ENCODE results near the gene PSMD12.
A peak's percentile ranks its signal among the peaks of the same experiment; 100 is the strongest.

The PSMD12 gene

DNA sequence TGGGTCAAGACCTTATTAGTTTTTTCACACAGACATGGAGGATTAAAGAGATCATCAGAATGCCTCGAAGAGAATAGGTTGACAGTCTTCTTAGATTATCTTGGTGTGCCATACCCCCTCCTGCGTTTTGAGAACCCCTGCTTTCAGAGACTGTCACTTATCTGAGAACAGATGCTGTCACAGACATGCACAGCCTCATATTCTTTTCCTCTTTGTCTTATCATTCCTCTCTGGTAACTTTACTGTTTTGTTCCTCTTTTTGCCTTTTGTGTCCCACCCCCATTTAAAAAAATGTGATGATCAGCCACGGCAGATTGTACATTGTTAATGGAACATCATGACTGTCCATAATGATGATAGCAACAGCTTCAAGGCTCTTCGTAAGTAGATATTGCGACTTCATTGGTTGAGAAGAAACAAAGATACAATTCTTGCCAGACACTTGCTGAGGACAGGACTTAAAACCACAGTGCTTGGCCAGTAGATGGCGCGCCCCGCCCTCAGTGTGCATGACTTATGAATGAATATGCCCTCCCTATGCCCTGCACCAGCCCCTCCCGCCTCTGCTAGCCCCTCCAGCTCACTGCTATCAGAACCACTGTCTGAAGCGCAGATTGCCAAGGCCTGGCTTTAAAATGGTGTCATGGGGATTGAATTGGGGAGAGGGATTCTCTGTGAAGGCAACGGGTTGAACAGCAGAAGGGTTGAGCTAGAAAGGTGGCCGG, 8.1 kb upstream of the PSMD12 start:
- no peaks in the 10 kb centered on the region for H3K36me3 ChIP-seq (ENCODE audit: control insufficient read depth, insufficient read depth, low read length)
- no peak overlapping the region for H2BK120ac ChIP-seq (ENCODE audit: low read depth, low read length)
- peak overlapping the region; percentile 50 for H3K56ac ChIP-seq (ENCODE audit: low read length)
- H3K27me3 ChIP-seq (ENCODE audit: insufficient read depth, low read length, poor library complexity): no peaks in the 10 kb centered on the region
- peak; percentile 90 for DNase-seq
- H2BK5ac ChIP-seq (ENCODE audit: low read length): no peak overlapping the region
- H3K23ac ChIP-seq (ENCODE audit: low read length): no peak overlapping the region
- H4K5ac ChIP-seq (ENCODE audit: low read length): no peak overlapping the region
- no peak overlapping the region for H2AK5ac ChIP-seq (ENCODE audit: low read length)
- H3K4me3 ChIP-seq (ENCODE audit: low read length): no peak overlapping the region
- peak overlapping the region; percentile 34 for H3K9ac ChIP-seq (ENCODE audit: low read length)
- H3K4ac ChIP-seq (ENCODE audit: low read depth, low read length): no peak overlapping the region
- peaks cover 4% of the 10 kb centered on the region for H3K4me1 ChIP-seq (ENCODE audit: control insufficient read depth, low read depth, low read length)
- H3K79me1 ChIP-seq (ENCODE audit: low read length): peaks cover 4% of the 10 kb centered on the region
- no peak overlapping the region for H3K4me2 ChIP-seq (ENCODE audit: low read length)
- no peak overlapping the region for H4K8ac ChIP-seq (ENCODE audit: low read depth, low read length)
- H2BK15ac ChIP-seq (replicated peaks; ENCODE audit: low read depth): no peak overlapping the region
- H3K79me2 ChIP-seq (ENCODE audit: control insufficient read depth, insufficient read depth, low read length): peaks cover 4% of the 10 kb centered on the region
- H3K27ac ChIP-seq (ENCODE audit: low read depth, low read length): no peak overlapping the region
- no peak overlapping the region for H3K18ac ChIP-seq (ENCODE audit: low read length)
- WGBS (ENCODE audit: extremely low coverage, insufficient coverage, low lambda C conversion rate): no CpG with 5 or more reads among the region's 12 CpGs

DNA sequence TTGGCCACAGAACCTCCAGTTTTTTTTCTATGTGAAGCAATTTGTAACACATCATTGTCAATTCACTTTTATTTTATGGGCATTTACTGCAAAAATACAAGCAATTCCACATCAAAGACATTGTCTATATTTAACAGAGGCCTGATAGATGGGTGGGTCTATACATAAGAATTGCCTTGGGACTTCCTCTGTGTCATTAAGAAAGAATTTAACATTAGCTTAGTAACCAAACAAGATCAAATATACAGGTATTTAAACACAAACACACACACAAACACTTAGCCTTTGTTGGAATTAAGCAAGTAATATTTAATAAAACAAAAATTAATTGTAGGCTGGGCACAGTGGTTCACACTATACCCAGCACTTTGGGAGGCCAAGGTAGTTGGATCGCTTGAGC, 6.4 kb upstream of the PSMD12 start:
- H2AK5ac ChIP-seq (ENCODE audit: low read length): no peak overlapping the region
- no peak overlapping the region for H3K56ac ChIP-seq (ENCODE audit: low read length)
- H4K5ac ChIP-seq (ENCODE audit: low read length): no peak overlapping the region
- no peak overlapping the region for H3K4me2 ChIP-seq (ENCODE audit: low read length)
- H2BK15ac ChIP-seq (replicated peaks; ENCODE audit: low read depth): no peak overlapping the region
- H3K4ac ChIP-seq (ENCODE audit: low read depth, low read length): no peak overlapping the region
- no peak for DNase-seq
- peaks cover 2% of the 10 kb centered on the region for H3K4me1 ChIP-seq (ENCODE audit: control insufficient read depth, low read depth, low read length)
- no peak overlapping the region for H3K18ac ChIP-seq (ENCODE audit: low read length)
- H3K9ac ChIP-seq (ENCODE audit: low read length): no peak overlapping the region
- no CpG with 5 or more reads among the region's 1 CpG for WGBS (ENCODE audit: extremely low coverage, insufficient coverage, low lambda C conversion rate)
- H3K79me2 ChIP-seq (ENCODE audit: control insufficient read depth, insufficient read depth, low read length): no peaks in the 10 kb centered on the region
- no peaks in the 10 kb centered on the region for H3K27me3 ChIP-seq (ENCODE audit: insufficient read depth, low read length, poor library complexity)
- no peak overlapping the region for H2BK5ac ChIP-seq (ENCODE audit: low read length)
- H3K4me3 ChIP-seq (ENCODE audit: low read length): no peak overlapping the region
- H3K36me3 ChIP-seq (ENCODE audit: control insufficient read depth, insufficient read depth, low read length): no peaks in the 10 kb centered on the region
- no peak overlapping the region for H4K8ac ChIP-seq (ENCODE audit: low read depth, low read length)
- no peaks in the 10 kb centered on the region for H3K79me1 ChIP-seq (ENCODE audit: low read length)
- H3K27ac ChIP-seq (ENCODE audit: low read depth, low read length): no peak overlapping the region
- H2BK120ac ChIP-seq (ENCODE audit: low read depth, low read length): no peak overlapping the region
- no peak overlapping the region for H3K23ac ChIP-seq (ENCODE audit: low read length)

DNA sequence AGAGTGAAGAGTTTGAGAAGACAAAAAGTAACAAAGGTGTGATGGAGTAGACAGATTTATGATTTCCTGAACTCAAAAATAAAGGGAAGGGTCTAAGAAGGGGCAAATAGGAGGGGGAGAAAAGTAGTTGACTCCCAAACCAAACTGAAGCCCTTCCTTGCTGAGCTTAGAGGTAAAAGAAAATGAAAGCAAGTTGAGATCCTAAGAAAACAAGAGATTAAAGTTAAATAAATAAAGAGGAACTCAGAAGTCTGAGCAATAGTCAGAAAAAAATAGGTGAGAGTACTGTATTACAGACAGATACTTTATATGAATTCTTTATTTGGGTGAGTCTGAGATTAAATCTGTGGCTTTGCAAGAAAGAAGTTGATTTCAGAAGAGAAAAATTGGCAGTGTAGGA, 3.3 kb upstream of the PSMD12 start:
- Histone ChIP-seq H3K18ac (ENCODE audit: low read length) (no peak overlapping the region), H3K27ac (ENCODE audit: low read depth, low read length) (no peak overlapping the region), H2BK120ac (ENCODE audit: low read depth, low read length) (no peak overlapping the region), H3K4me1 (ENCODE audit: control insufficient read depth, low read depth, low read length) (no peaks in the 10 kb centered on the region), H3K56ac (ENCODE audit: low read length) (no peak overlapping the region), H4K8ac (ENCODE audit: low read depth, low read length) (no peak overlapping the region), H3K4me2 (ENCODE audit: low read length) (no peak overlapping the region), H3K27me3 (ENCODE audit: insufficient read depth, low read length, poor library complexity) (no peaks in the 10 kb centered on the region), H2BK15ac (replicated peaks; ENCODE audit: low read depth) (no peak overlapping the region), H2BK5ac (ENCODE audit: low read length) (no peak overlapping the region), H3K9ac (ENCODE audit: low read length) (no peak overlapping the region), H3K4me3 (ENCODE audit: low read length) (no peak overlapping the region), H4K5ac (ENCODE audit: low read length) (no peak overlapping the region), H3K36me3 (ENCODE audit: control insufficient read depth, insufficient read depth, low read length) (no peaks in the 10 kb centered on the region), H3K4ac (ENCODE audit: low read depth, low read length) (no peak overlapping the region), H3K79me2 (ENCODE audit: control insufficient read depth, insufficient read depth, low read length) (peaks cover 17% of the 10 kb centered on the region), H2AK5ac (ENCODE audit: low read length) (no peak overlapping the region), H3K23ac (ENCODE audit: low read length) (no peak overlapping the region), H3K79me1 (ENCODE audit: low read length) (no peaks in the 10 kb centered on the region)
- no peak for DNase-seq

DNA sequence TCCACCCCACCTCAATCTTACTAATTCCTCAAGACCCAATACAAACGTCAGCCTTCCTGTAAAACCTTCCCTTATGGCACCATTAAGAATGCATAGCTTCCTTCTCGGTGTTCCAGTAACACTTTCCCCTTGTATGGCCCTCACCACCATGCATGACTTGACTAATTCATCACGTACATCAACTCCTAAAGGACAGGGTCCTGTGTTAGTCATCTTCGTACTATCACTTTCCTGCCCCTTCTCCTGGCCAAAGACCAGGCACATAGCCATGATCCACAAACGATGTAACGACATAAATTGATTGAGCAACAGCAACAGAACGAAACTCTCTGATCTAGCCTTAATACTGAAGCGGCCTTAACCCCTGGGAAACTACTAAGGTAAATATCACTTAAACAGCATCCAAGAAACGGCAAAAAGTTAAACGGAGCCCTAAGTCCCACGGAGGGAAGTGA, 612 bp downstream of the PSMD12 start:
- H3K27me3 ChIP-seq (ENCODE audit: insufficient read depth, low read length, poor library complexity): no peaks in the 10 kb centered on the region
- peak overlapping the region; percentile 4 for H2AK5ac ChIP-seq (ENCODE audit: low read length)
- peak overlapping the region; percentile 79 for H3K4me3 ChIP-seq (ENCODE audit: low read length)
- H4K5ac ChIP-seq (ENCODE audit: low read length): no peak overlapping the region
- peak overlapping the region; percentile 71 for H2BK5ac ChIP-seq (ENCODE audit: low read length)
- H2BK120ac ChIP-seq (ENCODE audit: low read depth, low read length): no peak overlapping the region
- peak overlapping the region; percentile 71 for H3K18ac ChIP-seq (ENCODE audit: low read length)
- H3K79me1 ChIP-seq (ENCODE audit: low read length): peaks cover 2% of the 10 kb centered on the region
- H3K4me1 ChIP-seq (ENCODE audit: control insufficient read depth, low read depth, low read length): no peaks in the 10 kb centered on the region
- H3K9ac ChIP-seq (ENCODE audit: low read length): peak overlapping the region; percentile 82
- no peak overlapping the region for H4K8ac ChIP-seq (ENCODE audit: low read depth, low read length)
- peak overlapping the region; percentile 64 for H3K4ac ChIP-seq (ENCODE audit: low read depth, low read length)
- DNase-seq: peak; percentile 44
- H3K79me2 ChIP-seq (ENCODE audit: control insufficient read depth, insufficient read depth, low read length): peaks cover 52% of the 10 kb centered on the region
- H2BK15ac ChIP-seq (replicated peaks; ENCODE audit: low read depth): no peak overlapping the region
- H3K27ac ChIP-seq (ENCODE audit: low read depth, low read length): no peak overlapping the region
- no CpG with 5 or more reads among the region's 11 CpGs for WGBS (ENCODE audit: extremely low coverage, insufficient coverage, low lambda C conversion rate)
- H3K56ac ChIP-seq (ENCODE audit: low read length): peak overlapping the region; percentile 99
- H3K4me2 ChIP-seq (ENCODE audit: low read length): peak overlapping the region; percentile 76
- H3K23ac ChIP-seq (ENCODE audit: low read length): no peak overlapping the region
- H3K36me3 ChIP-seq (ENCODE audit: control insufficient read depth, insufficient read depth, low read length): no peaks in the 10 kb centered on the region

DNA sequence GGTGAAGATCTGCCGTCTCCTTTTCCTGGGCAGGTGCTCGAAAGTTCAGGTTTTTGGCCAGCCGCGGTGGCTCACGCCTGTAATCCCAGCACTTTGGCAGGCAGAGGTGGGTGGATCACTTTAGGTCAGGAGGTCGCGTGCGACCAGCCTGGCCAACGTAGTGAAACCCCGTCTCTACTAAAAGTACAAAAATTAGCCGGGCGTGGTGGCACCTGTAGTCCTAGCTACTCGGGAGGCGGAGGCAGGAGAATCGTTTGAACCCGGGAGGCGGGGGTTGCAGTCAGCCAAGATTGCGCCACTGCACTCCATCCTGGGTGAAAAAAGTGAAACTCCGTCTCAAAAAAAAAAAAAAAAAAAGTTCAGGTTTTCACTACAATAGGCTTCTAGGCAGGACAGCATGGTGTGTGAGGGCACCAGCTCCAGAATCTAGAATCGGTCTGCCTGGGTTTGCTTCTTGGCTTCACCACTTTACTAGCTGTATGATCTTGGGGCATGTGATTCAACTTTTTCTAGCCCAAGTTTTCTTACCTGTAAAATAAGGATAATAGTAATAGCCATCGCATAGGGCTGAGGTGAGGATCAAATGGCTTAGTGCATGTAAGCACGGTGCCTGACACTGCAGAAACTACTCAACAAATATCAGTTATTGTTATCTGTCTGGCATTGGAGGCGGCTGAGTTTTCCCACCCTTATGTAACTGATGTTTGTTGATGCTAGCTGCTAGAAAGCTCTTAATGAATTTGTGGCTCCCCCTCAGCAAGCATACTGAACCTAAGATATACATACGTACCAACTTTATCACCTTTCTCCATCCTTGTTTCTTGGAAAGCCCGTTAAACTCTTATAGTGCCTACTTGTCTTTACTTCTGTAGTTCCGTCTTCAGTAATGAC, 1.3 kb downstream of the PSMD12 start:
- Histone ChIP-seq H3K79me2 (ENCODE audit: control insufficient read depth, insufficient read depth, low read length) (peaks cover 58% of the 10 kb centered on the region), H2AK5ac (ENCODE audit: low read length) (no peak overlapping the region), H3K4me3 (ENCODE audit: low read length) (peak overlapping the region; percentile 79), H3K27me3 (ENCODE audit: insufficient read depth, low read length, poor library complexity) (no peaks in the 10 kb centered on the region), H3K18ac (ENCODE audit: low read length) (no peak overlapping the region), H3K4ac (ENCODE audit: low read depth, low read length) (no peak overlapping the region), H2BK120ac (ENCODE audit: low read depth, low read length) (no peak overlapping the region), H3K36me3 (ENCODE audit: control insufficient read depth, insufficient read depth, low read length) (no peaks in the 10 kb centered on the region), H3K9ac (ENCODE audit: low read length) (peak overlapping the region; percentile 82), H4K8ac (ENCODE audit: low read depth, low read length) (no peak overlapping the region), H2BK5ac (ENCODE audit: low read length) (no peak overlapping the region), H3K56ac (ENCODE audit: low read length) (peak overlapping the region; percentile 99), H2BK15ac (replicated peaks; ENCODE audit: low read depth) (no peak overlapping the region), H3K27ac (ENCODE audit: low read depth, low read length) (no peak overlapping the region), H4K5ac (ENCODE audit: low read length) (no peak overlapping the region), H3K79me1 (ENCODE audit: low read length) (peaks cover 5% of the 10 kb centered on the region), H3K23ac (ENCODE audit: low read length) (no peak overlapping the region), H3K4me2 (ENCODE audit: low read length) (peak overlapping the region; percentile 76), H3K4me1 (ENCODE audit: control insufficient read depth, low read depth, low read length) (no peaks in the 10 kb centered on the region)
- no peak for DNase-seq
- WGBS (ENCODE audit: extremely low coverage, insufficient coverage, low lambda C conversion rate): no CpG with 5 or more reads among the region's 26 CpGs

Data from mesendoderm (in vitro differentiated cells).